NCI-H2081 treated with DMSO at 0.1 percent for 48 hours (cell line): ENCODE measurements around the gene C19orf47.

Source experiments
- DNase-seq: peaks from one replicate; lab custom pipeline; 2025; lab: John Stamatoyannopoulos, UW

Gene C19orf47

DNA sequence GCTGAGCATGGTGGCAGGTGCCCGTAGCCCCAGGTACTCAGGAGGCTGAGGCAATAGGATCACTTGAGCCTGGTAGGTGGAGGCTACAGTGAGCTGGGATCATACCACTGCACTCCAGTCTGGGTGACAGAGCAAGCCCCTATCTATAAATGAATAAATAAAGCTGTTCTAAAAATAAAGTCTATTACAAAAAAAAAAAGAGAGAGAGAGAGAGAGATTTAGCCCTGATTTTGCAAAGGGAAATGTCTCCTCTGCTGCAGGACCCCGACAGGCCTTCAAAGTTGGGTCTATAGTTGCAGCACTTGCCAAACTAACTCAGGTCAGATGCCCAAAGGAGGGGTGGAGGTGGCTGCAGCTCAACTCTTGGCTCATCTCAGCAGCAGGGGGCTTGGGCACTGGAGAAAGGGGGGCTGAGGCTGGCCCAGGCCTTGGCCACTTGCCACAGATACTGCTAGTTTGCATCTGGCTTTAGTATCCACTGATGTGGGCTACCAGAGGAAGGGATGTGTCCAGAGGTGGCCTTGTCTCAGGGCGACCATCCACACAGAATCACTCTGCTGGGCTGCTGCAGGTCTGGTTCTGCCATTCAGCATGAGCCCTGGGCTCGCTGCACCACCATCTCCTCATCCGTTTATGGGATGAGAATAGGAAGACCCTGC, 32.3 kb downstream of the C19orf47 start:
- no peak for DNase-seq

GRCh38 chr19:40314656-40315055, 33.5 kb downstream of the C19orf47 start:
- DNase-seq, result no peak

DNA sequence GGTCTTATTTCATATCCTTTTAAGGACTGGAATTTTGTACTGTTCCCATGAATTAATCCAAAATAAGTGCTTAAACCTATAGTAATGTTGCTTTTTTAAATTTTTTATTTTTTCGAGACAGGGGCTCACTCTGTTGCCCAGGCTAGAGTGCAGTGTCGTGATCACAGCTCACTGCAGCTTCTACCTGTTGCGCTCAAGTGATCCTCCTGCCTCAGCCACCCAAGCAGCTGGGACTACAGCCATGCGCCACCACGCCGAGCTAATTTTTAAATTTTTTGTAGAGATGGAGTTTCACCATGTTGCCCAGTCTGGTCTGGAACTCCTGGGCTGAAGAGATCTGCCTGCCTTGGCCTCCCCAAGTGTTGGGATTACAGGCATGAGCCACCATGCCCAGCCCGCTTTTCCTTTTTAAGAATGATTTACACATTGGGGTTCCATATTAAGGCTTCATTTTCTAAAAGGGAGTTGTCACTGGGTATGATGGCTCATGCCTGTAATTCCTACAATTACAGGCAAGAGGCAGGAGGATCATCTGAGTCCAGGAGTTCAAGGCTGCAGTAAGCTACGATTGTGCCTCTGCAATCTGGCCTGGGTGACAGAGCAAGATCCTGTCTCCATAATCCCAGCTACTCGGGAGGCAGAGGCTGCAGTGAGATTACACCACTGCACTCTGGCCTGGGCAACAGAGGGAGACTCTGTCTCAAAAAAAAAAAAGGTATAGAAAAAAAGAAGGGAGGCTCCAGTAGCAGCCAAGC, 34.8 kb downstream of the C19orf47 start:
- no peak for DNase-seq

- DNase-seq, result no peak
Measured at GRCh38 chr19:40312533-40312932, 35.7 kb downstream of the C19orf47 start.

- no peak for DNase-seq
Measured at GRCh38 chr19:40309666-40310065, 38.5 kb downstream of the C19orf47 start.

DNA sequence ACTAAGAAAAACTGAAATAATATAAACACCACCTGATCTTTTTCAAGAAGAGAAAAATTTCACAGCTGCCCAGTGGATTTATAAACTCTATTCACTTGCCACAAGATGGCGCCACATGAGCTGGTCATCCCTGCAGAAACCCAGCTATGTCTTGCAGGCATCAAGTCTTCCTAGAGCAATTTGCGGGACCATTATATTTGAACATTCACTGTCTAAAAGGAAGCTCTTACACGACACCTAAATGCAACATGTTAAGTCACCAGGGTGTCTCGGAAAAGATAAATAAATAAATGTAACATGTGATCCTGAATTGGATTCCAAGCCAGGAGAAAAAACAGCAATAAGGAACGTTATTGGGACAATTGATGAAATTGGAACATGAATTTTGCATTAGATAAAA, 42.8 kb downstream of the C19orf47 start:
- peak; percentile 38 for DNase-seq

- no peak for DNase-seq
Measured at GRCh38 chr19:40304306-40304705, 43.9 kb downstream of the C19orf47 start.

DNA sequence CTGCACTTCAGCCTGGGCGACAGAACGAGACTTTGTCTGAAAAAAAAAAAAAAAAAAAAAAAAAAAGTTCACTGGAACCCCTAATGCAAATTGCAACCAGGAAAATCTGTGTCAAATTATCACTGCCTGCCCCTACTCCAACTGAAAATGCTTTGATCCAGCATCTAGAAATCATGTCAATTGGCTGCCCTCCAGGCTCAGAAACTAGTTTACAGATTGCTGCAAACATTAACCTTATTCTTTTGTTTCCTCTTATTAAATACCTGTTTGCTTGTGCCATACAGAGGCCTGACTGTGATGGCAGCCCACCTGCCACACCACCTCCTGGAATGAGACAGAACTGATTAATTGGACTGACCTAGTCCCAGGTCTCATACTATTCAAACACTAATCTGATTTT, 44.4 kb downstream of the C19orf47 start:
- DNase-seq, result no peak

DNA sequence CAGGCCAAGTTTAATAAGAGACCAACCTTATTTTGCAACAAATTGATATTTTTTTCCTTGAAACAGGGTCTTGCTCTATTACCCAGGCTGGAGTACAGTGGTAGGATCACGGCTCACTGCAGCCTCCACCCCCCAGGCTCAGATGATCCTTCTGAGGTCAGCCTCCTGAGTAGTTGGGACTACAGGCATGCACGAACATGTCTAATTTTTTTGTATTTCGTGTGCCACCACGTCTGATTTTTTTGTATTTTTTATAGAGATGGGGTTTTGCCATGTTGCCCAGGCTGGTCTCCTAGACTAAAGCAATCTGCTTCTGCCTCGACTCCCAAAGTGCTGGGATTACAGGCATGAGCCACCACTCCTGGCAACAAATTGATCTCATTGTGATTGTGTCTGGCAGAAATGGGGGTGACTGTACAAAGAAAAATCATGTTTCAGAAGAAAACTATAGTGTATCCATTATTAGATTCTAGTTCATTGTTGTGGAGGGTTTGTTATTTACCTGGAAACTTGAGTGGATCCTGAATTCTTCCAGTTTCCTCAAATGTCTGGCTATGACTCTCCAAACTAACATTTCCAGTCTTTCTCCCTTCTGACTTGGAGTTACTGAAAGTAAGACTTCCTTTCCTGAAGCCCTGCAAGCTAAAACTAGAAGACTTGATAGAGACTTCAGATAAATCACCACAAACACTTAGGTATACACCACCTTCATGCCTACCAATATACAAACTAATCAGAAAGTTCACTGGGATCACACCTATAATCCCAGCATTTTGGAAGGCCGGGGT, 45.8 kb downstream of the C19orf47 start:
- DNase-seq, result no peak

DNA sequence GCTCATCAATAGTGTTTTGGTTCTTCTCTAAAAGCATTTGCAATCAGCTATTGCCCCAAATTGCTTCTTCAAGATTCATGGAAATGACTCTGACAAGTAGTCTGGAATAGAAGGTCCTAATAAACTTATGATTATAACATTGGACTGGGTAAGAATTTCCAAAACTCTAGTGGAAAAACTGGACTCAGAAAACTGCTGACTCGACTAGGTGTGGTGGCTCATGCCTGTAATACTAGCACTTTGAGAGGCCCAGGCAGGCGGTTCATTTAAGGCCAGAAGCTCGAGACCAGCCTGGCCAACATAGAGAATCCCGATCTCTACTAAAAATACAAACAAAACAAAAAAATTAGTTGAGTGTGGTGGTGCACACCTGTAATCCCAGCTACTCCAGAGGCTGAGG, 47.5 kb downstream of the C19orf47 start:
- DNase-seq, result no peak

DNA sequence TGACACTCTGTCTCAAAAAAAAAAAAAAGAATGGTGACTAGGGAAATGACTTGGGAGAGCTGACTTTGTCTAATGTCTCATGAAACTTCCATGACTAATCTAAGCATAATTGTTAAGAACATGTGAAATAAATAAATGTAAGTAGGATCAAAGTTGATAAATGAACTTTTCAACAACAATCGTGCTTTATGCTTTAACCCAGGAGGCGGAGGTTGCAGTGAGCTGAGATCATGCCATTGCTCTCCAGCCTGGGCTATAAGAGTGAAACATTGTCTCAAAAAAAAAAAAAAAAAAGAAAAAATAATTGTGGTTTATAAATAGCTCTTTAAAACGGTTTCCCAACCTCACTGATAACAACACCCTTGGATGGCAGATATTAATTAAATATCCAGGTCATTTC, 50.2 kb downstream of the C19orf47 start:
- no peak for DNase-seq

- DNase-seq, result no peak
Measured at GRCh38 chr19:40294560-40294959, 53.6 kb downstream of the C19orf47 start.

DNA sequence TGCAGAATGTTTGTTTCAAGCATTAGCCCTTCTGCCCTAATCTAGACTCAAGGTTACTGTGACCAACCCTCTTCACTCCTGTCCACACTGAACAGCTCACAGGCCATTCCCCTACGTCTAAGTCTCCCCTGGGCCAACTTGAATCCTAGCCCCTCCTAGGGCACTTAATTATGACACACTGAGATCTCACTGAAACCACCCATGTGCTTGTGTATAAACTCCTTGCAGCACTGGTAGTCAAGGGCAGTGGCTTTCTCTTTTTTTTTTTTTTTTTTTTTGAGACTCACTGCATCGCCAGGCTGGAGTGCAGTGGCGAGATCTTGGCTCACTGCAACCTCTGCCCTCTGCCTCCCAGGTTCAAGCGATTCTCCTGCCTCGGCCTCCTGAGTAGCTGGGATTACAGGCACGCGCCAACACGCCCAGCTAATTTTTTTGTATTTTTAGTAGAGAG, 61.2 kb downstream of the C19orf47 start:
- DNase-seq, result no peak

GRCh38 chr19:40286235-40286970, 61.8 kb downstream of the C19orf47 start:
- no peak for DNase-seq

GRCh38 chr19:40285353-40286234, 62.6 kb downstream of the C19orf47 start:
- DNase-seq, result peak; percentile 96

GRCh38 chr19:40284501-40285352, 63.5 kb downstream of the C19orf47 start, which contains the start of gene AKT2:
Gene AKT2 (minus strand): TSS chr19:40285345. CDS start chr19:40265267, 20,078 bp downstream.
- DNase-seq, result no peak

DNA sequence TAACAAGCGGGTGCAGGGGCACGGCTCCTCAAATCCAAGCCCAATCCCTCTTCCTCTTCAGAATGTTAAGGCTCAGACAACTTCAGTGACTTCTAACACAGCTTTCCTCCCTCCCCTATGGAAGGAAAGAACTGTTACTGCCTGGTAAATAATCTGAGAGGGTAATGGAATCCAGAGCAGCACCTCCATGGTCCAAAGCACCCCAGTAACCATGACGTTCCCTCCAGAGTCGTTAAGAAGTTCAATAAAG, 64.0 kb downstream of the C19orf47 start:
- no peak for DNase-seq

DNA sequence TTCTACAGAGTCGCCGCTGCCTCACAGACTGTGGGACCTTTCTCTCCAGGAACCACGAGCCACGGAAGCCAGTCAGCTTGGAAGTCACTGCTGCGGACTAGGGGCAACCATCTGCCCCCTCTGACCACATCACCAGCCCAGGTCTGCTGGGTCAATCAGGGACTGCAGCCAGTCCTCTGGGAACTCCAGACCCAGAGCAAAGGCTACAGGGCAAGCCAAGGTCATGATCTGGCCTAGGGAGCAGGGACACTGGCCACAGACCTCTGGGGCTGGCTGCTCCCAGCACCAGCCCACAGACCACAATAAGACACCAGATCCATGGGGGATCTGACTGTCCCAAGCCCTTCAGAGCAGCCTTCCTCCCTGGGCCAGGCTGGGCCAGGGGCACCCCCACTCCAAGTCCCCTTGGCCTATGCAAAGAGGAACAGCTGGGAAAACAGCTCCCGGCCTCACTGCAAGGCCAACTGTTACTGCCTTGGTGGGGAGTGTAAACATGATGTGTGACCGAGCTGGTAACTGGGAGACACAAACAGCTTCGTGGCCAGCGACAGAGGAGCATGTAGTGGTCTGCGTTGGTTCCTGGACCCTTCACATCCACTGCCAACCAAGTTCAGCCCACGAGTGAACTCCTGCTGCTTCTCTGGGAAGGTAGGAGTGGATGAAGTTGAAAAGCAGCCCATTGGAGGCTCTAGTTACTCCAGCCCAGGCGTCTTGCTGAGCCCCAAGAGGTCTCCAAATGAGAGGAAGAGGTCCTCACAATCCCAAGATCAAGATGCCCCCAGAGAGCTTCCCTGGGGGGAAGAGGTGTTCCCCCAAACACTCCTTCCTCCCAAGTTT, 64.6 kb downstream of the C19orf47 start:
- DNase-seq, result no peak

- no peak for DNase-seq
Measured at GRCh38 chr19:40282920-40283319, 65.3 kb downstream of the C19orf47 start.

- no peak for DNase-seq
Measured at GRCh38 chr19:40282209-40282580, 66.0 kb downstream of the C19orf47 start.
